Pancreas (tissue), 10 donors: ENCODE data around the gene MRPL39. TPM values are rescaled to one million over a fixed set of nuclear protein-coding genes. Genes with fewer than 3 reads are reported as not detected.

Source experiments
- ATAC-seq, 4 donors: fragments of 200-7000 bp; cut with Tn5 transposase; one replicate each; pipeline versions ENCODE4 v1.8.0 to v1.9.1; 2020; ENCODE audit warnings: mild to moderate bottlenecking in 4 of 4, moderate library complexity in 4 of 4
- DNase-seq, 6 donors: peaks; one replicate each; pipeline ENCODE4 v3.0.0-alpha.2; 2020
- FAIRE-seq: peaks from 2 replicates; lab custom pipeline; 2012; peaks lifted over from hg19 to GRCh38; lab: Jason Lieb, UNC
- H3K27ac ChIP-seq, 4 donors: fragments of 200-600 bp; sonication (generic); 1 replicate in 3 of 4; 2 replicates in 1 of 4; pipeline versions ENCODE4 v1.5.0 to v1.8.0; 2020
- H3K27me3 ChIP-seq, 4 donors: fragments of 200-600 bp; one replicate each; pipeline ENCODE4 v1.8.0; 2021
- H3K36me3 ChIP-seq, 3 donors: fragments of 200-600 bp; sonication (generic) in 1 of 3; one replicate each; pipeline versions ENCODE4 v1.5.0 to v1.8.0; 2020 to 2021
- H3K4me1 ChIP-seq, 3 donors: fragments of 200-600 bp; one replicate each; pipeline ENCODE4 v1.8.0; 2021
- H3K4me3 ChIP-seq, 4 donors: fragments of 200-600 bp; sonication (generic) in 2 of 4; one replicate each; pipeline versions ENCODE4 v1.5.0 to v1.8.0; 2020 to 2021
- H3K9me3 ChIP-seq, 4 donors: fragments of 200-600 bp; one replicate each; pipeline ENCODE4 v1.8.0; 2021
- WGBS, 2 donors: extraction: QIAGEN DNeasy Blood & Tissue Kit; methylation state at CpG; one replicate each; pipeline ENCODE4 v1.1.7; 2013; 5-methylcytosine and 5-hydroxymethylcytosine counted together
- intact Hi-C, 3 donors: fragments of 100-400 bp; cut with DNase I; formaldehyde crosslinking; loops; one replicate each; pipeline versions ENCODE4 v1.11.1 to v1.14.2; 2022
- polyA plus RNA-seq, 2 donors: library from polyadenylated mRNA; stranded (reverse); fragments of 200-250 nt; gene quantifications; one replicate each; pipeline ENCODE4 v1.2.3, GENCODE V29; 2013
- total RNA-seq, 6 donors: library from RNA; stranded (reverse); fragmentation: NEBNext Ultra II Directional in 4 of 6; extraction: Animal tissue kit (Norgen Biotek cat#: 25700) in 4 of 6; gene quantifications; one replicate each; pipeline versions ENCODE4 v1.2.1 to v1.2.4, GENCODE V29; 2021 to 2023
- TF ChIP-seq, protein P1 (sequence below), 4 donors: fragments of 200-600 bp; sonication (generic) in 3 of 4; IDR thresholded peaks; one replicate each; pipeline versions ENCODE4 v1.5.0 to v1.8.0; 2021; ENCODE audit warnings: antibody characterized with exemption in 4 of 4
- donor health status: healthy with polysubstance abuse.
- donor health status: DM: no; HTN: no; CAD: no; lungs with moderate emphysema.
- donor health status: DM: no; HTN: no; CAD: no.
- donor health status: control.
- donor health status: control.
- donor health status: Bipolar disorder and iron deficiency.
- donor health status: DM: yes; HTN: yes; CAD: no.
- donor health status: DM: no; HTN: no; CAD: no.
- donor health status: DM: no; HTN: no; CAD: no.
- donor health status: DM: yes; HTN: yes; CAD: no.

The MRPL39 gene
- total and polyA plus RNA-seq, 8 donors, result 9.6 to 16.9 (median 12.9) TPM

DNA sequence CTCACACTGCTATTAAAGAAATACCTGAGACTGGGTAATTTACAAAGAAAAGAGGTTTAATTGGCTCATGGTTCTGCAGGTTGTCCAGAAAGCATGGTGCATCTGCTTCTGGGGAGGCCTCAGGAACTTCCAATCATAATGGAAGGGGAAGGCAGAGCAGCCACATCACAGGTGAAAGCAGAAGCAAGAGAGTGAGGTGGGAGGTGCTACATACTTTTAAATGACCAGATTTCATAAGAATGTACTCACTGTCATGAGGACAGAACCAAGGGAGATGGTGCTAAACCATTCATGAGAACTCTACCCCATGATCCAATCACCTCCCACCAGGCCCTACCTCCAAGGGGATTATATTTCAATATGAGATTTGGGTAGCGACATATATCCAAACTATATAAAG, 55.7 kb downstream of the MRPL39 start:
- H3K27ac ChIP-seq, result no peak overlapping the region
- WGBS, 2 donors, result 88 to 100% methylated on average over 1 of the region's 1 CpG
- no peaks in the 10 kb centered on the region for H3K9me3 ChIP-seq
- no peaks in the 10 kb centered on the region for H3K4me1 ChIP-seq
- no peaks in the 10 kb centered on the region for H3K27me3 ChIP-seq
- no peaks in the 10 kb centered on the region for H3K36me3 ChIP-seq
- no peak overlapping the region for H3K4me3 ChIP-seq
- intact Hi-C loops, result no loop called here
- TF ChIP-seq, protein P1, sequence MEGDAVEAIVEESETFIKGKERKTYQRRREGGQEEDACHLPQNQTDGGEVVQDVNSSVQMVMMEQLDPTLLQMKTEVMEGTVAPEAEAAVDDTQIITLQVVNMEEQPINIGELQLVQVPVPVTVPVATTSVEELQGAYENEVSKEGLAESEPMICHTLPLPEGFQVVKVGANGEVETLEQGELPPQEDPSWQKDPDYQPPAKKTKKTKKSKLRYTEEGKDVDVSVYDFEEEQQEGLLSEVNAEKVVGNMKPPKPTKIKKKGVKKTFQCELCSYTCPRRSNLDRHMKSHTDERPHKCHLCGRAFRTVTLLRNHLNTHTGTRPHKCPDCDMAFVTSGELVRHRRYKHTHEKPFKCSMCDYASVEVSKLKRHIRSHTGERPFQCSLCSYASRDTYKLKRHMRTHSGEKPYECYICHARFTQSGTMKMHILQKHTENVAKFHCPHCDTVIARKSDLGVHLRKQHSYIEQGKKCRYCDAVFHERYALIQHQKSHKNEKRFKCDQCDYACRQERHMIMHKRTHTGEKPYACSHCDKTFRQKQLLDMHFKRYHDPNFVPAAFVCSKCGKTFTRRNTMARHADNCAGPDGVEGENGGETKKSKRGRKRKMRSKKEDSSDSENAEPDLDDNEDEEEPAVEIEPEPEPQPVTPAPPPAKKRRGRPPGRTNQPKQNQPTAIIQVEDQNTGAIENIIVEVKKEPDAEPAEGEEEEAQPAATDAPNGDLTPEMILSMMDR (IDR thresholded peaks at IDR 0.05), result no peak
- ATAC-seq (no peak), DNase-seq (no peak), FAIRE-seq (no peak)

DNA sequence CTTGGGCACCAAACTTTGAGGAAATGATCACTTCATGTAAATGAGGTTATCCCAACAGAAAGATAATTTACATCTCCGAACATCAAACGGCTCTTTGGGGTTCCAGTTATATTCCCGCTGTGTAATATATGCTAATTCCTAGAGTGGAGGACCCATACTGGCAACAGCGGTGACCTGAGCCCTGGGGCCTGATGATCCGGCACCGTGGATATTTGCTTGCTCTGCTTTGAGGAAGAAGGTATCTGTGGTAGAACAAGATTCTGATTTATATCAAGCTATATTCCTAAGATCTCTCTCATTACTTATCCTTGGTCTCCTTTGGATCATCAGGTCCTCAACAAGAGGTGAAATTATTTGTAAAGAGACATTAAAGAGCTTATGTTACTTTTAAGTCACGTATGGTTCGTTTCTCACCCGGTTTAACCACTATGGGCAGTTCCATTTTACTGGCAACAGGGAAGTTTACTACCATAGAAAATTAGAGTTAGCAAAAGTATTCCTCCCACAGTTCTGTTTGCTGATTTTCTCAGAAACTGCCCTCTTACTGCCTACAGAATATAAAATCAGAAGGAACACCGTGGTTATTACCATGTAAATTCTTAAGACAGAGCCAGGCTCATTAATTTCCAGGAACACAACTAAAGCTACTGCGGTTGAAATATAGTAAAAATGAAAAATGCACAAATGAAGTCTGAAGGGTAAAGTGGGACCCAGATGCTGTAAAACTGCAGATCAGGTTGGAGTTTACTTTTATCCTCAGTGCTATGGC, 56.7 kb downstream of the MRPL39 start:
- TF ChIP-seq, protein P1 (IDR thresholded peaks at IDR 0.05), result no peak
- no peak for FAIRE-seq

DNA sequence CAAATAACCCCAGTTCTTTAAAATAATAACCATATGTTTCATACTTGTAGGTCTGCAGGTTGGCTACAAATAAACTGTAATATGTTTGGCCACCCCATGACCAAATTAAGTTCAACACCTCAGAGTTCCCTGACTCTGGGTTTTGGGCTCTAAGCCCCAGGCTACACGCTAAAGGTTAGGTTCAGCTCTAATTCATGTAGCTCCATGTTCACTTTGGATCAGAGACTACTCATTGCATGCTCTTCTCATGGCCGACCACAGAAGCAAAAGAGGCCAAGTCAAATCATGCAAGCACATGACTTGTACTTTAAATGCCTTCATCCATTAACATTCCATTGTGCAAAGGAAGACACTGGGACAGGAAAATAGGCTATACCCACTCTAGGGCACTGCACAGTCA, 66.2 kb downstream of the MRPL39 start:
- intact Hi-C loops, result no loop called here
- 71 to 83% methylated on average over 2 of the region's 2 CpGs for whole genome bisulfite sequencing, 2 donors

More for the DNA sequence above, 56.7 kb downstream of the MRPL39 start:
- Histone ChIP-seq H3K4me1 (no peaks in the 10 kb centered on the region), H3K4me3 (no peak overlapping the region), H3K36me3 (no peaks in the 10 kb centered on the region), H3K9me3 (no peaks in the 10 kb centered on the region), H3K27me3 (no peaks in the 10 kb centered on the region), H3K27ac (no peak overlapping the region)
- no peak for ATAC-seq
- intact Hi-C loops, result no loop called here
- DNase-seq, result no peak
- 90 to 95% methylated on average over 11 of the region's 11 CpGs for WGBS, 2 donors

DNA sequence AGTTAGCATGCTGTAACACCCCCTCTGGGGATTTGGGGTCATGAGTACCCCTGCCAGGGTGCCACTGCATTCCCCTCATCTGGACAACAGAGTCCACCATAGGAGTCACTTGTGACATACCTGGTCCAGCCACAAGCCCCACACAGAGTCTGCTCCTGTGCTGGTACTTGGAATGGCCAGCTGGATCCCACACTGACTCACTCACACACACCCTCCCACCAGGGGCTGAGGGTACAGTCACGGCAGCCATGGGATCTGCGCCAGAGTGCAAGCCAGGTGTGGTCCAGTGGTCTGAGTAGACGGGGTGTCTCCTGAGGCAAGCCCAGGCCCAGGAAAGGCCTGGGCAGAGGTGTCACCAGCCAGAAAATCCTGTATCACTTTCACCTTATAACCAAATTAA, 67.7 kb downstream of the MRPL39 start:
- DNase-seq (no peak), FAIRE-seq (no peak), ATAC-seq (no peak)
- TF ChIP-seq, protein P1 (IDR thresholded peaks at IDR 0.05), result no peak
- WGBS, 2 donors, result 76 to 85% methylated on average over 3 of the region's 3 CpGs
- Histone ChIP-seq H3K27ac (no peak overlapping the region), H3K27me3 (no peaks in the 10 kb centered on the region), H3K36me3 (no peaks in the 10 kb centered on the region), H3K4me1 (no peaks in the 10 kb centered on the region), H3K9me3 (no peaks in the 10 kb centered on the region), H3K4me3 (no peak overlapping the region)
- intact Hi-C loops, result no loop called here

More for the DNA sequence above, 66.2 kb downstream of the MRPL39 start:
- no peaks in the 10 kb centered on the region for H3K36me3 ChIP-seq
- FAIRE-seq, result no peak
- no peak for DNase-seq
- no peaks in the 10 kb centered on the region for H3K27me3 ChIP-seq
- no peak overlapping the region for H3K4me3 ChIP-seq
- no peak for ATAC-seq
- no peaks in the 10 kb centered on the region for H3K4me1 ChIP-seq
- no peak overlapping the region for H3K27ac ChIP-seq
- no peaks in the 10 kb centered on the region for H3K9me3 ChIP-seq
- TF ChIP-seq, protein P1 (IDR thresholded peaks at IDR 0.05), result no peak

DNA sequence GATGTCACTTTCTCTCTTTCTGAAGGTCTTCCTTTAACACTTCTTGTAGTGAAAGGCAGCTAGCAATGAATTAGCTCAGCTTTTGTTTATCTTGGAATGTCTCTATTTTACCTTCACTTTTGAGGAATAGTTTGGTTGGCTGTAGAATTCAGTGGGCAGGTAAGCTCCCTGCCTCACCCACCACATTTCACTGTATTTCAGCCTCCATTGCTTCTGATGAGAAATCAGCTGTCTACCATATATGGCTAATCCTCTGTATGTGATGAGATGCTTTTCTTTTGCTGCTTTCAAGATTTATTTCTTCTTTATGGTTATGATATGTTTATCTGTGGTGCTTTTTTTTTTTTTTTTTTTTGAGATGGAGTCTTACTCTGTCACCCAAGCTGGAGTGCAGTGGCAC, 70.1 kb downstream of the MRPL39 start:
- FAIRE-seq (no peak), DNase-seq (no peak), ATAC-seq (no peak)
- Histone ChIP-seq H3K36me3 (no peaks in the 10 kb centered on the region), H3K27me3 (no peaks in the 10 kb centered on the region), H3K27ac (no peak overlapping the region), H3K4me3 (no peak overlapping the region), H3K4me1 (no peaks in the 10 kb centered on the region), H3K9me3 (no peaks in the 10 kb centered on the region)
- intact Hi-C loops, result no loop called here
- TF ChIP-seq, protein P1 (IDR thresholded peaks at IDR 0.05), result no peak
